Pulmonary artery endothelial cell (primary cell): ENCODE measurements around the gene TBXAS1. TPM values are rescaled to one million over a fixed set of nuclear protein-coding genes. Genes with fewer than 3 reads are reported as not detected.
"Not testable (repeated sequence)": the region's sequence is repeated elsewhere in the genome, so short reads cannot be mapped to it uniquely, and the experiment has no call there.

Experiments
- DNase-seq: peaks from one replicate; pipeline ENCODE4 v3.0.0-alpha.2; 2011; ENCODE audit warnings: low read depth, low spot score
- total RNA-seq: library from RNA; depleted of rRNA; stranded (reverse); fragments of >200 nt; gene quantifications from 2 replicates; pipeline ENCODE4 v1.2.3, GENCODE V29; 2014

TBXAS1 gene
- total RNA-seq, 1 donor from 2014 or later: 10.6 TPM

GRCh38 chr7:139825666-139826290 lies 3.3 kb upstream of the TBXAS1 start:
- DNase-seq: no peak

DNA sequence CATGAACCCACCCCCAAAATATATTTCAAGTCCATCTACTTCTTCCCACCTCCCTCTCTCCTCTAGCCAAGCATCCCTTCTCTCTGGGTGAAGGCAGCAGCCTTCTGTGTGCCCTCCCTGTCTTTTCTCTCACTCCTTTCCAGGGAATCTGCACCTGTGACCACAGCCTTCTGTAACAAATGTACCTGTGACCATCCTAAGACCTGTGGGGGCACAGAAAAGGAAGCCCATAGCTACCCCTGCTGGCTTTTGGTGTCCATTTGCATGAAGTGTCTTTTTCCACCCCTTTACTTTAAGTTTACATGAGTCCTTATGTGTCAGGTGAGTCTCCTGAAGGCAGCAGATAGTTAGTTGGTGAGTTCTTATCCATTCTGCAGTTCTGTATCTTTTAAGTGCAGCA lies 2.0 kb upstream of the TBXAS1 start:
- no peak for DNase-seq

GRCh38 chr7:139828446-139828845 lies 618 bp upstream of the TBXAS1 start:
- no peak for DNase-seq

DNA sequence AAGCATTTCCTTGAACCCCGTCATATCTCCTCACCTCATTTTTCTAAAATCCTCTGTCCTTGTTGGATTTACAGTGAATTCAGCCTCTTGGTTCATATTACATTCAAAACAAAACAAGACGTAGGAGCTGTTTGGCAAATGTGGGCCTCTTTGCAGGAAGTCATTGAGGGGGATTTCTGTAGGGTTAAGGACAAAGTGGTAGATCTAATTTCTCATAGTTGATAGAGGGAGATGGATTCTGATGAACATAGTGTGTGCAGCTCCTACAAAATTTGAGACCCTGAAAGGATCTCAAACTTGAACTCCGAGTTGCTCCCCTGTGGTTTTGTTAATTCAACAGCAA lies 682 bp downstream of the TBXAS1 start:
- DNase-seq: no peak

DNA sequence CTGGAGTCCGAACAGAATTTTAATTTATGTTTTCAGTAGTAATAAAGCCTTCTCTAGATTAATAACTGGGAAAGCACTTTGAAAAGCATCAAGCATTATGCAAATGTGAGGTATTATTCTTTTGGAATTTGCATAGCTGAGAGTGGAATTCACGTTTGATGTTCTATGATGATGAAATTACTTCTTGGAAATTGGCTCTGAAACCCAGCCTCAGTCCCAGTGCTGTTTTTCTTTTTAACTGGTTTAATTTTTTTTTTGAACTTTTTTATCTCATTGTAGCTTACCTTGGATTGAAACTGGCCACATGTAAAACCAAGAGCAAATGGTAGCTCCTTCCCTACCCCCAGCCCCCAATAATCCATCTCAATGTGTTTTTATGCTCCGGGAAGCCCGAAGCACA lies 1.2 kb downstream of the TBXAS1 start:
- no peak for DNase-seq

DNA sequence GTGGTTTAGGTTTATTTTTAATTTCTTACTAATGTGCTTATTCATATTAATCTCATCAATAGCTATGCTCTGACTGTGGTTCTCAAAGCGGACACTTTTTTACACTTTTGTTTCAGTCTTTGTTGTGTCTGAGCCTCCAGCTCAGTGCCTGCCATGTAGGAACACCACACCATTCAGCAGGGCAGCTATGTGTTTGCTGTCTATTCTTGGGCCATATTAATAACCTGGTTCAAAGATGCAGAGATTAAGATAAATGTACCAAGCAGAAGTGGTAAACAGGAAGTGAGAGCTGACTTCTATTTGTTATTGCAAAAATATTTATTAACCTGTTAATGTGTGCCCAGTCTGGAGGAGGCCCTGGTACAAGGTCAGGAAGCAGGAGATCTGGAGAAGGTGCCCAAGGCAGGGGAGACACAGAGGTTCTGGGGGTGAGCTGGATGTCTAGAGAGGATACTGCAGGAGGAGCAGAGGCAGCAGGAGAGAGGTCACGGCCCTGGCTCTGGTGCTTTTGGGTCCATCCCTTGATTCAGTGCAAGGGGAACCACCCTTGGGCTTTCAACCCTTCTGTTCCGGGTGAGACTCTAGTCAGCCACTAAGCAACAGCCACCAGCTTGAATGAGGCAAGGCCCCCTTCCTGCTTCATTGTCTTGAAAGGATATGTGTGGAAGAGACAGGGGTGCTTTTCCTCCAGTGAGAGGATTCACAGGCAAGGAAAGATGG lies 1.9 kb downstream of the TBXAS1 start:
- no peak for DNase-seq

GRCh38 chr7:139835848-139836247 lies 6.8 kb downstream of the TBXAS1 start:
- DNase-seq: not testable (repeated sequence)

DNA sequence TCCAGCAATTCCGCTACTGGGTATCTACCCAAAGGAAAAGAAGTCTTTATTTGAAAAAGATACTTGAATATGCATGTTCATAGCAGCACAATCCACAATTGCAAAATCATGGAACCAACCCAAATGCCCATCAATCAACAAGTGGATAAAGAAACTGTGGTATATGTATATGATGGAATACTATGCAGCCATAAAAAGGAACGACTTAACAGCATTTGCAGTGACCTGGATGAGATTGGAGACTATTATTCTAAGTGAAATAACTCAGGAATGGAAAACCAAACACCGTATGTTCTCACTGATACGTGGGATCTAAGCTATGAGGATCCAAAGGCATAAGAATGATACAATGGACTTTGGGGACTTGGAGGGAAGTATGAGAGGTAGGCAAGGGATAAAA lies 8.2 kb downstream of the TBXAS1 start:
- DNase-seq: not testable (repeated sequence)

DNA sequence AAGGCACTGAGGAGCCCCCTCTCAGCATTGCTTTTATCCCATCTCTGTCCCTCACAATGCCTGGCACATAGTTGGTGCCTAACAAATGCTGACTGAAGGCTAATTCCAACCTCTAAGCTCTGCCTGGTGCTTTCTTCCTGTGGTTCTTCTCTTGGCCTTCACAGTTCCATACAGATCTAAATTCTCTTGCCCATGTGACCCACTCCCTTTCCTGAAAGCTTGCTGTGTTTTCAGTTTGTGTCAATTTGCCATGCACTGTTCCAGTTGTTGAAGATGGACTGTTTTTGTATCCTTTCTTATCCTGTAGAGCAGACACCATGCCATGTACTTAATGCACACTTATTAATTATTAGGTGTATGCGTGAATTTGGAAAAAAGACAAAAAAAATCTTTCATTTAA lies 9.2 kb downstream of the TBXAS1 start:
- no peak for DNase-seq

- no peak for DNase-seq
Observed at GRCh38 chr7:139838876-139839275, 9.8 kb downstream of the TBXAS1 start.

GRCh38 chr7:139840776-139841175 lies 11.7 kb downstream of the TBXAS1 start:
- no peak for DNase-seq

GRCh38 chr7:139842401-139843210 lies 13.5 kb downstream of the TBXAS1 start:
- DNase-seq: peak; percentile 11

DNA sequence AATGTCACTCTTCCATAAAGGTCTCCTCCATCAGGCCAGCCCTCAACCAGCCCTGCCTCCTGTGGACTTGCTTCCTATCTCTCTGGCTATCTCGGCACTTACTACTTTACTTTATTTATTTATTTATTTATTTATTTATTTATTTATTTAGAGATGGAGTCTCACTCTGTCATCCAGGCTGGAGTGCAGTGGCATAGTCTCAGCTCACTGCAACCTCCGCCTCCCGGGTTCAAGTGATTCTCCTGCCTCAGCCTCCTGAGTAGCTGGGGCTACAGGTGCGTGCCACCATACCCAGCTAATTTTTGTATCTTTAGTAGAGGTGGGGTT lies 14.1 kb downstream of the TBXAS1 start:
- not testable (repeated sequence) for DNase-seq

DNA sequence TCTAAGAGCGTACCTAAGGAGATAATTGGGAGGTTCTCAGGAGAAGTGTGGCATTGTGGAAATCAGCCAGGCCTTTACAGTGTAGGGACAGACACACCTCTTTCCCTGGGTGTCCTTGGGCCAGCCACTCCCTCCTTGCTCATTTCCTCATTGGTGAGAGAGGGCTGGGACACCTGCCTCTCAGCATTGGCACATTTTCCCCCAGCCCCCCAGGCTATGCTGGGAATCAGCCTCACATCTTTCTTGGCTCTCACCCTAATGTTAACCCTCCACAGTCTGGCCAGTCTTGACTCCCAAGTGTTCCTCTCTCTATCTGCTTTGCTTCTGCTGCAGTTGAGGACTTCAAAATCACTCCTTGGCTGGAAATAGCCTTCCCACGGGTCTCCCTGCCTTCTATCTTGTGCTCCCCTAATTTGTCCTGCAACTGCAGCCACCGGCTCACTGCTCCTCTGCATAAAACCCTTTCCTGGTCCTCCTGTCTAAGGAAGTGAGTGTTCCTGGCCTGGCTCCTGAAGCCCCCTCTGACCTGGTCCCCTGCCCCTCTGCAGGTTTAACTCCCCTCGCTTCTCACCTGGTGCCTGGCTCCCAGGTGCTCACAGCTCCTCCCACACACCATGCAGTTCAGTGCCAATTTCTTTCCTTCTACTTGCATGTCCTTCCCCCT lies 15.8 kb downstream of the TBXAS1 start:
- DNase-seq: no peak

- DNase-seq: no peak
Observed at GRCh38 chr7:139845443-139845805, 16.4 kb downstream of the TBXAS1 start.

DNA sequence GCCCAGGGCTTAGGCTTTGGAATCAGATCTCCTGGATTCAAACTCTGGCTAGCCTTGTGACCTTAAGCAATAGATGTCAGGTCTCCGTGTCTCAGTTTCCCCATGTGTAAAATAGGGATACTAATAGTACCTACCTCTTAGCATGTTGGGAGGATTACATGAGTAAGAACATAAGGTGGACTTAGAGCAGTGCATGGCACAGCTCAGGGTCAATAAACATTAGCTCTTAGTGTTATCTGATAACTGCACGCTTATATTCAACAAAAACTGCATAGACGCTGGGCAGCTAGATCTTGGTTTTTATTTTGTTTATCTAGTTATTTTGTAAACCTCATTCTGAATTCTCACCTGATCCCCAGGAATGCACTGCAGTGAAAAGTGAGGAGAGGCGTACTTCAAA lies 17.2 kb downstream of the TBXAS1 start:
- no peak for DNase-seq

GRCh38 chr7:139848274-139848673 lies 19.2 kb downstream of the TBXAS1 start:
- no peak for DNase-seq

DNA sequence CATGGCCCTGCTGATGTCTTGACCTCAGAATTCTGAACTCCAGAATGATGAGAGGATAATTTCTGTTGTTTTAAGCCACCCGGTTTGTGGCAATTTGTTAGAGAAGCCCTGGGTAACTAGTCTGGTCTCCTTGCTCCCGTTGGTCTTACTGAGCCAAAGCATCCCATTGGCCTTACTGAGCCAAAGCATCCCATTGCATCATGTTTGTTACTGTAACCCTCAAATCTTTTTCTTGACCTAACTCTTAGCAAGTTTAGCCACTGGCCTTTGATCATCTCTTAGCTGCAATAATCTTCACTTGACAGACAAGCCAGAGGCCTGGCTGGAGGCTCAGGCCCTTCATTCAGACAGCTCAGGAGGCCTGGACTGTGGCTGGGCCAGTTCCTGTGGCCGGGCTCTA lies 21.8 kb downstream of the TBXAS1 start:
- DNase-seq: no peak

DNA sequence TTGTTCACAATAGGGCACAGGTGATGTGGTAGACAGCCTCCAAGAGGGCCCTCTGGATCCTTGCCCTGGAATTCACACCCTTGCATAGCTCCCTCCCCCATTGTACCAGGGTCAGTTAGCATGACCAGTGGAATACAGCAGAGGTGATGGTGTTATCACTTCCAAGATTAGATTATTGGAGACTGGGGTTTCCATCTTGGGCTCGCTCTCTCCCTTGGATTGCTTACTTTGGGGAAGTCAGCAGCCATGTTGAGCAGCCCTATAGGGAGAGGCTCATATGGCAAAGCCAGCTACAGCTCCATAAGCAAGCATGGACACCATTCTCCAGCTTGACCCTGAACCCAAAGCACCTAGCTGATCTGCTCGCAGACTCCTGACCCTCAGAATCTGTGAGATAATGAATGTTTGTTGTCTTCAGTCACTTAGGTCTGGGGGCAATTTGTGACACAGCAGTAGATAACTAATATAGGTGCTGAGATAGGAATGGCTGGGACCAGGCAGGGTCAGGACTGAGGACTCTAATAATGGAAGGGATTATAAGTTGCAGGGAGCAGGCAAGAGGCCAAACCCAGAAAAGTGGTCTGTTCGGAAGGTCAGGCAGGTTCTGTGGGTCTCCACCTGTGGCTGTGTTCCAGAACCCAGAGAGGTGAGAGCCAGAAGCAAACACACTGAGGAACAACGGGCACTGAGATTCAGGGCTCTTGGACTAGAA lies 22.9 kb downstream of the TBXAS1 start:
- no peak for DNase-seq

DNA sequence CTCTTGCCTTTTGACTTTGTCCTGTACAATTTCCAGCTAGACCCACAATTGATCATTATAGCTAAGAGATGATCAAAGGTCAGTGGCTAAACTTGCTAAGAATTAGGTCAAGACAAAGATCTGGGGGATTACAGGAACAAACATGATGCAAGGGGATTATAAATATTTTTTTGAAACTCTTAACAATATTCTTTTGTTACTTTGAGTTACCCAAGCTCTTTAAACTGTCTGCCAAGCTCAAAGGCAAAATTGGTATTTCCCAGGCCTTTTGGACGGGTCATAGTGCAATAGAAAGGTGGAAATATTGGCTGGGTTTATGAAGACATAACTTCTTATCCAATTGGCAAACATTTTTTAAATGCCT lies 23.4 kb downstream of the TBXAS1 start:
- DNase-seq: no peak

DNA sequence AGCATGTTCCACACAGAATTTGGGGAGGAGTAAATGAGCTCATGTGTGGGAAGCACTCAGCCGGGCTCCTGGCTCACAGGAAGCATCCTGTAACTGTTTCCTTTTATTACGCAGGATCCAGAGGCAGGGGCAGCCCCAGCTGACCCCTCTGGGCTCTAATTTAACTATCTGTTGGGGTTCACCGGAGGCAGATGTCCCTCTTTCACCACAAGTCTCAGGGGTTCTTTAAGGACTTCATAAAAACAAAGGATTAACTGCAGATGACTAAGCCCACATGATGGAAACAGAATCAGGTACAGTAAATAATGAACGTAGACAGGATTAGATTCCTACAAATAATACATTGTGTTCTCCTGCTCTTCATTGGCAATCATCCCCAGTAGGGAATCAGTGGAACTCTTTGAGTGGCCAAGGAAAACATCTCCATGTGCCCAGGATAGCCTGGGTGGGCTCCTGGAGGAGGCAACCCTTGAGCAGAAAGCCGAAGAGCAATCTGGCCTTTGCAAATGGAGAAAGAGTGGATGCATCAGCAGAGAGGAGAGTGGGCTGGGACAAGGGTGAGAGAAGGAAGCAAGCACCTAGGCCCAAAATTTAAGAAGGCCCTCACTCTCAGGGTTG lies 24.6 kb downstream of the TBXAS1 start:
- DNase-seq: no peak
